Gastrocnemius medialis (tissue), 4 donors: ENCODE measurements around the gene SEPTIN11. TPM values are rescaled to one million over a fixed set of nuclear protein-coding genes. Genes with fewer than 3 reads are reported as not detected.

Experiments
- ATAC-seq, 2 donors: fragments of 150-250 bp; one replicate each; pipeline ENCODE4 v1.9.1; 2016
- DNase-seq, 2 donors: peaks; one replicate each; pipeline ENCODE4 v3.0.0-alpha.2; 2019
- H3K27ac ChIP-seq, 4 donors: fragments of 200-600 bp; sonication (generic); 1 replicate in 1 of 4; 2 replicates in 3 of 4; pipeline ENCODE4 v1.5.1; 2016 to 2018; ENCODE audit warnings: mild to moderate bottlenecking in 2 of 4, moderate library complexity in 1 of 4
- H3K27me3 ChIP-seq, 3 donors: fragments of 200-600 bp; sonication (generic) in 2 of 3; 1 replicate in 1 of 3; 2 replicates in 2 of 3; pipeline versions ENCODE4 v1.5.1 to v1.6.0; 2016 to 2019; ENCODE audit warnings: mild to moderate bottlenecking in 1 of 3, moderate library complexity in 1 of 3
- H3K36me3 ChIP-seq, 2 donors: fragments of 200-600 bp; sonication (generic) in 1 of 2; one replicate each; pipeline ENCODE4 v1.5.1; 2017 to 2018
- H3K4me1 ChIP-seq, 2 donors: fragments of 200-600 bp; sonication (generic) in 1 of 2; one replicate each; pipeline ENCODE4 v1.5.1; 2016 to 2017; ENCODE audit warnings: mild to moderate bottlenecking in 2 of 2
- H3K4me3 ChIP-seq, 4 donors: fragments of 200-600 bp; sonication (generic) in 3 of 4; 1 replicate in 1 of 4; 2 replicates in 3 of 4; pipeline ENCODE4 v1.5.1; 2016 to 2019; ENCODE audit warnings: mild to moderate bottlenecking in 2 of 4
- H3K9me3 ChIP-seq, 3 donors: fragments of 200-600 bp; sonication (generic) in 2 of 3; 1 replicate in 1 of 3; 2 replicates in 2 of 3; pipeline ENCODE4 v1.5.1; 2016 to 2019
- CTCF ChIP-seq, 5 experiments: fragments of 450-650 bp in 3 of 5; fragments of 200-600 bp in 2 of 5; sonication (generic) in 2 of 5; IDR thresholded peaks in 4 of 5; conservative IDR thresholded peaks in 1 of 5; 1 replicate in 4 of 5; 2 replicates in 1 of 5; pipeline ENCODE4 v1.5.1; 2016 to 2019; ENCODE audit warnings: antibody characterized with exemption in 5 of 5, mild to moderate bottlenecking in 3 of 5, moderate library complexity in 3 of 5
- POLR2A ChIP-seq, 2 donors: fragments of 450-650 bp; IDR thresholded peaks; one replicate each; pipeline ENCODE4 v1.6.1; 2017; ENCODE audit warnings: antibody characterized with exemption in 2 of 2, mild to moderate bottlenecking in 2 of 2, moderate library complexity in 2 of 2
- in situ Hi-C, 4 donors: fragments of 200-750 bp; cut with MboI; loops; one replicate each; pipeline versions ENCODE4 v1.15.0 to v1.8.0; 2017; ENCODE audit warnings: low sequenced_read_pairs in 4 of 4
- intact Hi-C: fragments of 100-400 bp; cut with DNase I; formaldehyde crosslinking; loops from one replicate; pipeline ENCODE4 v1.15.1; 2023; ENCODE audit warnings: low total_unique reads
- total RNA-seq, 4 donors: library from RNA; depleted of rRNA; stranded (reverse); fragments of >200 nt; gene quantifications; one replicate each; pipeline versions ENCODE4 v1.1.0 to v1.2.3, GENCODE V29; 2016

The SEPTIN11 gene
- total RNA-seq, 4 donors from 2014 or later: 11.3 to 104 (median 47.9) TPM

DNA sequence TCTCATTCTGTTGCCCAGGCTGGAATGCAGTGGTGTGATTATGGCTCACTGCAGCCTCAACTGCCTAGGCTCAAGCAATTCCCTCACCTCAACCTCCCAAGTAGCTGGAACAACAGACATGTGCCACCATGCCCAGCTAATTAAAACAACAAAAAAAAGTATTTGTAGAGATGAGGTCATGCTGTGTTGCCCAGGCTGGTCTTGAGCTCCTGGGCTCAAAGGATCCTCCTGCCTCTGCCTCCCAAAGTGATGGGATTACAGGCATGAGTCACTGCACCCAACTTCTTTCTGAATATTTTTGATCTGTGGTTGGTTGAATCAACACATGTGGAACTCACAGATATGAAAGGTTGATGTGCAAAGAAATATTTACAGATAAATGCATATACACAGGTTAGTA lies 18.5 kb upstream of the SEPTIN11 start:
- no peaks in the 10 kb centered on the region for H3K27me3 ChIP-seq
- H3K4me3 ChIP-seq: no peak overlapping the region
- no peak for DNase-seq
- H3K27ac ChIP-seq: no peak overlapping the region
- ATAC-seq: no peak
- in situ Hi-C loops: no loop called here
- no peaks in the 10 kb centered on the region for H3K9me3 ChIP-seq
- no peaks in the 10 kb centered on the region for H3K4me1 ChIP-seq
- intact Hi-C loops: no loop called here
- TF ChIP-seq CTCF (IDR thresholded peaks at IDR 0.05 in 4 of 5, conservative IDR thresholded peaks at IDR 0.05 in 1 of 5): no peak
- TF ChIP-seq POLR2A (IDR thresholded peaks at IDR 0.05): no peak
- H3K36me3 ChIP-seq: no peaks in the 10 kb centered on the region

DNA sequence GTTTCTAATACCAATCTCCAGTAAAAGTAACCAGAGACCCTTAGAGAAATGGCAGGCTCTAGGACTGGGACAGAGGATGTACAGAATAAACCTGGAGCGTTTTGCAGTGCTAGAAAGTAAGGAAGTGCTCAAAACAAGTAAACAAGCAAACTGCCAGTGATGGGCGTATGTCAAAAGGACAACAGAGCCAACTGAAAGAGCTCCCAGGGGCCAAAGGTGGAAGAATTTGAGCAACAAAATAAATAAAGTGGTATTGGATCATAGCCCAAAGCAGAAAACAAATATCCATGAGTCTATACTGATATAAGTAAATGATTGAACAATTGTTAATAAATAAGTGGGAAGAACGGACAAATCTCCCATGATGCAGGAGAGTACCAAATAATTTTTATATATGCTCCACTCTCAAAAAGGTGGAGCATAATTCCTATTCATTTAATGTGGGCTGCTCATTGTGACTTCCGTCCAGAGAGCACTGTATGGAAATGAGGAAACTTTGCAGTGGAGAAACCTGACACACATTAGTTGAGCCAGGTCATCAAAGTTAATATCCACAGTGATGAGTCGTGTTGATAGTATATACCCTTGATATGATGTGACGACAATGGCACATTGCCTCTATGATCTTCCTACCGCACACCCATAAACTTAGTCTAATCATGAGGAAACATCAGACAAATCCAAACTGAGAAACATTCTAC lies 17.8 kb upstream of the SEPTIN11 start:
- H3K27ac ChIP-seq: no peak overlapping the region
- H3K9me3 ChIP-seq: no peaks in the 10 kb centered on the region
- H3K4me3 ChIP-seq: no peak overlapping the region
- no peak for TF ChIP-seq CTCF (IDR thresholded peaks at IDR 0.05 in 4 of 5, conservative IDR thresholded peaks at IDR 0.05 in 1 of 5)
- no peak for TF ChIP-seq POLR2A (IDR thresholded peaks at IDR 0.05)
- intact Hi-C loops (no loop called here), in situ Hi-C loops (no loop called here)
- no peaks in the 10 kb centered on the region for H3K36me3 ChIP-seq
- DNase-seq: no peak
- ATAC-seq: no peak
- no peaks in the 10 kb centered on the region for H3K4me1 ChIP-seq
- no peaks in the 10 kb centered on the region for H3K27me3 ChIP-seq

DNA sequence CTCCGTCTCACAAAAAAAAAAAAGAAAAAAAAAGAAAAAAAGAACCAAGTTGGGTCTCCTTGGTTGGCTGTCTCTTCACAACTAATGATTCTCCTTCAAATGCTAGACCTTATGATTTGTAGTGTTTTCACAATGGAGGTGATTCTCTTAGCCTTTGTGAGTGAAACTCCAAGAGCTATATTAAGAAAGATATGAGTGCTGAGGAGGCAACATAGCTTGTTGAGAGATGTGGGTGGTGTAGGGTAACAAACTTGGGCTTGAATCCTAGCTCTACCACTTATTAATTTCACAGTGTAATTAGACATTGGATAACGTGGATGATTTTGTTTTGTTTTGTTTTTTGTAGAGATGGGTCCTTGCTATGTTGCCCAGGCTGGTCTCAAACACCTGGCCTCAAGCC lies 10.4 kb upstream of the SEPTIN11 start:
- DNase-seq (no peak), ATAC-seq (no peak)
- H3K4me1 ChIP-seq: peaks cover 4 to 10% of the 10 kb centered on the region in 2 donors
- H3K36me3 ChIP-seq: no peaks in the 10 kb centered on the region
- intact Hi-C loops: no loop called here
- no peaks in the 10 kb centered on the region for H3K27me3 ChIP-seq
- H3K27ac ChIP-seq: no peak overlapping the region
- H3K4me3 ChIP-seq: no peak overlapping the region
- no peaks in the 10 kb centered on the region for H3K9me3 ChIP-seq
- in situ Hi-C loops: no loop called here
- TF ChIP-seq POLR2A (IDR thresholded peaks at IDR 0.05): no peak

- TF ChIP-seq CTCF (IDR thresholded peaks at IDR 0.05 in 4 of 5, conservative IDR thresholded peaks at IDR 0.05 in 1 of 5) (no peak), POLR2A (IDR thresholded peaks at IDR 0.05) (no peak)
- no peaks in the 10 kb centered on the region for H3K27me3 ChIP-seq
- H3K9me3 ChIP-seq: no peaks in the 10 kb centered on the region
- DNase-seq (no peak), ATAC-seq (no peak)
- no peak overlapping the region for H3K4me3 ChIP-seq
- intact Hi-C loops (loop anchor here (10.0 kb wide), 2 partner anchors 748 to 868 kb away; partner anchors contain the start of gene ART3), in situ Hi-C loops (no loop called here)
- peaks cover 4 to 12% of the 10 kb centered on the region in 2 donors for H3K4me1 ChIP-seq
- no peak overlapping the region for H3K27ac ChIP-seq
- no peaks in the 10 kb centered on the region for H3K36me3 ChIP-seq
These were observed 6.4 kb upstream of the SEPTIN11 start for GRCh38 chr4:76943129-76943620.

DNA sequence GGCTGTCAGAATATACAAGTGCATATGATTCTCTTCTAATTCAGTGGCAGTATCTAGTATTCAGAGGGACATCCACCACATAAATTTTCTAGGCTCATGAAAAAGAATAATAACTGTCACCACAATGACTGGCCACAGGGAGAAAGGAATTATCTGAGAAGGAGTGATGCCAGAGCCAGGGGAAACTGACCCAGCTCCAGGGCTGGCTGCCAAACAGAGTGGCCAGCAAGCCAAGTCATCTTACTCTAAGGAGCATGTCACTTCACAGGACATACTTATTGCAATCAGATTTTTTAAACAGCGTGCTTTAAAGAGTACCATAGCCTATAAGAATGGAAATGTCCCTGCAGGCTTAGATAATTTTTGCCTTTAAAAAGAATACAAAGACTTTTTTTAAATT lies 5.8 kb upstream of the SEPTIN11 start:
- H3K4me3 ChIP-seq: no peak overlapping the region
- peak in 1 of 2 donors; percentile 45 for DNase-seq
- H3K36me3 ChIP-seq: no peaks in the 10 kb centered on the region
- H3K9me3 ChIP-seq: no peaks in the 10 kb centered on the region
- no peaks in the 10 kb centered on the region for H3K27me3 ChIP-seq
- in situ Hi-C loops (no loop called here), intact Hi-C loops (loop anchor here (10.0 kb wide), 2 partner anchors 749 to 869 kb away; partner anchors contain the start of gene ART3)
- peaks cover 4 to 15% of the 10 kb centered on the region in 2 donors for H3K4me1 ChIP-seq
- peak in 1 of 2 donors; percentile 36 for ATAC-seq
- no peak overlapping the region for H3K27ac ChIP-seq
- TF ChIP-seq POLR2A (IDR thresholded peaks at IDR 0.05): no peak
- no peak for TF ChIP-seq CTCF (IDR thresholded peaks at IDR 0.05 in 4 of 5, conservative IDR thresholded peaks at IDR 0.05 in 1 of 5)
